Activated CD8-positive, alpha-beta T cell treated with anti-CD3 and anti-CD28 coated beads for 36 hours (primary cell): Measurements from ENCODE around the gene XRCC3. TPM values are rescaled to one million over a fixed set of nuclear protein-coding genes. Genes with fewer than 3 reads are reported as not detected.

ENCODE experiments used
- ATAC-seq: fragments of 200-7000 bp; cut with Tn5 transposase; one replicate; pipeline ENCODE4 v1.10.0; 2021; ENCODE audit warnings: mild to moderate bottlenecking, moderate library complexity
- CTCF ChIA-PET: fragments of 350-600 bp; sonication (Branson Sonifier 250); formaldehyde crosslinking; loops from one replicate; lab custom pipeline; 2021; ENCODE audit warnings: antibody characterized with exemption; lab: Charles Lee
- POLR2A ChIA-PET: fragments of 350-600 bp; sonication (Branson Sonifier 250); formaldehyde crosslinking; loops from one replicate; lab custom pipeline; 2021; ENCODE audit warnings: antibody characterized with exemption; lab: Charles Lee
- DNase-seq: peaks from one replicate; pipeline ENCODE4 v3.0.0-alpha.2; 2020
- H3K27ac Mint-ChIP-seq: one replicate; pipeline ENCODE4 v1.8.0; 2021; ENCODE audit warnings: mild to moderate bottlenecking, mixed read lengths
- H3K27me3 Mint-ChIP-seq: one replicate; pipeline ENCODE4 v1.8.0; 2021; ENCODE audit warnings: mixed read lengths
- H3K36me3 Mint-ChIP-seq: one replicate; pipeline ENCODE4 v1.8.0; 2021; ENCODE audit warnings: low read depth, mixed read lengths
- H3K4me1 Mint-ChIP-seq: one replicate; pipeline ENCODE4 v1.8.0; 2021; ENCODE audit warnings: low read depth, mixed read lengths
- H3K4me3 Mint-ChIP-seq: one replicate; pipeline ENCODE4 v1.8.0; 2021; ENCODE audit warnings: mild to moderate bottlenecking, moderate library complexity, mixed read lengths
- H3K9me3 Mint-ChIP-seq: one replicate; pipeline ENCODE4 v1.8.0; 2021; ENCODE audit warnings: mixed read lengths
- CTCF ChIP-seq: fragments of 200-600 bp; IDR thresholded peaks from one replicate; pipeline ENCODE4 v1.8.0; 2022; ENCODE audit warnings: antibody characterized with exemption, mild to moderate bottlenecking
- intact Hi-C: fragments of 100-400 bp; cut with micrococcal nuclease; formaldehyde crosslinking; loops from one replicate; pipeline ENCODE4 v1.10.0; 2022
- total RNA-seq, 2 experiments: library from RNA; stranded (reverse); gene quantifications; one replicate each; pipeline ENCODE4 v1.2.3, GENCODE V29; 2021

The XRCC3 gene
- total RNA-seq, 2 experiments from 2014 or later, result 47.3 to 55.2 TPM

- H3K4me1 Mint-ChIP-seq, result peaks cover 11% of the 10 kb centered on the region
- no peak overlapping the region for H3K27ac Mint-ChIP-seq
- intact Hi-C loops, result no loop called here
- H3K27me3 Mint-ChIP-seq, result no peaks in the 10 kb centered on the region
- no peaks in the 10 kb centered on the region for H3K36me3 Mint-ChIP-seq
- no peak for DNase-seq
- ChIA-PET CTCF (no interaction called here), POLR2A (interaction anchor here (1.0 kb wide), 1 partner anchor 10 kb away, joined by 4 read pairs; no protein-coding TSS in a partner anchor)
- H3K4me3 Mint-ChIP-seq, result no peak overlapping the region
- H3K9me3 Mint-ChIP-seq, result no peaks in the 10 kb centered on the region
- no peak for TF ChIP-seq CTCF
- no peak for ATAC-seq
These were observed 8.5 kb upstream of the XRCC3 start for GRCh38 chr14:103723748-103724081.

GRCh38 chr14:103721334-103722120 is 6.3 kb upstream of the XRCC3 start:
- Mint-ChIP-seq H3K27ac (no peak overlapping the region), H3K4me1 (peaks cover 27% of the 10 kb centered on the region), H3K4me3 (no peak overlapping the region), H3K36me3 (no peaks in the 10 kb centered on the region), H3K27me3 (no peaks in the 10 kb centered on the region), H3K9me3 (no peaks in the 10 kb centered on the region)
- DNase-seq, result peak; percentile 18
- ChIA-PET POLR2A (interaction anchor here (0.7 to 1.0 kb wide), 2 partner anchors 34 to 1032 kb away, joined by 3 to 4 read pairs; no protein-coding TSS in a partner anchor), CTCF (interaction anchor here (1.0 kb wide), 1 partner anchor 12 kb away, joined by 3 read pairs; no protein-coding TSS in a partner anchor)
- no peak for ATAC-seq
- TF ChIP-seq CTCF, result no peak
- intact Hi-C loops, result no loop called here

- no peaks in the 10 kb centered on the region for H3K9me3 Mint-ChIP-seq
- no peak for ATAC-seq
- peaks cover 3% of the 10 kb centered on the region for H3K36me3 Mint-ChIP-seq
- TF ChIP-seq CTCF, result no peak
- intact Hi-C loops, result no loop called here
- H3K4me3 Mint-ChIP-seq, result no peak overlapping the region
- no peak overlapping the region for H3K27ac Mint-ChIP-seq
- POLR2A ChIA-PET, result interaction anchor here (0.6 to 2.6 kb wide), 2 partner anchors 16 to 38 kb away, joined by 3 to 8 read pairs; no protein-coding TSS in a partner anchor
- H3K27me3 Mint-ChIP-seq, result no peaks in the 10 kb centered on the region
- CTCF ChIA-PET, result interaction anchor here (1.2 to 1.8 kb wide), 3 partner anchors 32 to 201 kb away, joined by 3 to 6 read pairs (median 3); no protein-coding TSS in a partner anchor
- peaks cover 27% of the 10 kb centered on the region for H3K4me1 Mint-ChIP-seq
- DNase-seq, result peak; percentile 15
These were observed 4.5 kb upstream of the XRCC3 start for GRCh38 chr14:103719751-103720150.

- Mint-ChIP-seq H3K4me3 (no peak overlapping the region), H3K9me3 (no peaks in the 10 kb centered on the region), H3K27ac (no peak overlapping the region), H3K4me1 (peaks cover 34% of the 10 kb centered on the region), H3K36me3 (peaks cover 9% of the 10 kb centered on the region), H3K27me3 (no peaks in the 10 kb centered on the region)
- TF ChIP-seq CTCF, result no peak
- ATAC-seq (no peak), DNase-seq (no peak)
- CTCF ChIA-PET, result interaction anchor here (1.2 to 1.8 kb wide), 2 partner anchors 31 to 90 kb away, joined by 3 to 6 read pairs; no protein-coding TSS in a partner anchor
- intact Hi-C loops, result no loop called here
- POLR2A ChIA-PET, result interaction anchor here (2.6 kb wide), 1 partner anchor 17 kb away, joined by 8 read pairs; no protein-coding TSS in a partner anchor
These were observed 3.3 kb upstream of the XRCC3 start for GRCh38 chr14:103718572-103718971.

GRCh38 chr14:103716899-103717411 is 1.7 kb upstream of the XRCC3 start:
- Mint-ChIP-seq H3K4me3 (peak overlapping the region; percentile 73), H3K36me3 (peaks cover 16% of the 10 kb centered on the region), H3K27ac (no peak overlapping the region), H3K9me3 (no peaks in the 10 kb centered on the region), H3K4me1 (peaks cover 45% of the 10 kb centered on the region), H3K27me3 (no peaks in the 10 kb centered on the region)
- ChIA-PET CTCF (no interaction called here), POLR2A (interaction anchor here (5.4 kb wide), 1 partner anchor 16 kb away, joined by 41 read pairs; no protein-coding TSS in a partner anchor)
- intact Hi-C loops, result no loop called here
- TF ChIP-seq CTCF, result no peak
- ATAC-seq (no peak), DNase-seq (no peak)
